CD4-positive, alpha-beta T cell treated with Interleukin-2 at 100 ng/mL for 4 hours (primary cell): ENCODE data around the gene DCXR.

Experiments
- DNase-seq: peaks from one replicate; pipeline ENCODE4 v3.0.0-alpha.2; 2020; ENCODE audit warnings: low spot score

DCXR gene

GRCh38 chr17:82072827-82073226, 35.3 kb upstream of the DCXR start:
- no peak for DNase-seq

GRCh38 chr17:82070611-82071010, 33.1 kb upstream of the DCXR start:
- DNase-seq: no peak

GRCh38 chr17:82065638-82066303, 28.3 kb upstream of the DCXR start, which contains the start of gene DUS1L:
DUS1L (minus strand) TSS chr17:82065804; CDS start chr17:82065059, 745 bp downstream.
- peak; percentile 70 for DNase-seq

- DNase-seq: no peak
These were observed 27.7 kb upstream of the DCXR start for GRCh38 chr17:82065193-82065637.

GRCh38 chr17:82064433-82065192, 27.1 kb upstream of the DCXR start:
- DNase-seq: no peak

- no peak for DNase-seq
These were observed 26.2 kb upstream of the DCXR start for GRCh38 chr17:82063424-82064415.

- DNase-seq: no peak
These were observed 25.5 kb upstream of the DCXR start for GRCh38 chr17:82062984-82063368.

- no peak for DNase-seq
These were observed 24.8 kb upstream of the DCXR start for GRCh38 chr17:82062076-82062983.

GRCh38 chr17:82061047-82061925, 23.8 kb upstream of the DCXR start:
- no peak for DNase-seq

- DNase-seq: no peak
These were observed 23.1 kb upstream of the DCXR start for GRCh38 chr17:82060614-82061013.

- DNase-seq: no peak
These were observed 22.5 kb upstream of the DCXR start for GRCh38 chr17:82060001-82060380.

GRCh38 chr17:82059272-82060000, 21.9 kb upstream of the DCXR start:
- DNase-seq: no peak

- DNase-seq: no peak
These were observed 21.4 kb upstream of the DCXR start for GRCh38 chr17:82058855-82059249.

GRCh38 chr17:82058230-82058854, 20.8 kb upstream of the DCXR start:
- no peak for DNase-seq

- DNase-seq: no peak
These were observed 19.5 kb upstream of the DCXR start for GRCh38 chr17:82056729-82057621.

- DNase-seq: no peak
These were observed 18.6 kb upstream of the DCXR start for GRCh38 chr17:82055965-82056728.
